Measurements from ENCODE around the gene ALOX15B. TPM values are rescaled to one million over a fixed set of nuclear protein-coding genes. Genes with fewer than 3 reads are reported as not detected.

The ALOX15B gene, protein sequence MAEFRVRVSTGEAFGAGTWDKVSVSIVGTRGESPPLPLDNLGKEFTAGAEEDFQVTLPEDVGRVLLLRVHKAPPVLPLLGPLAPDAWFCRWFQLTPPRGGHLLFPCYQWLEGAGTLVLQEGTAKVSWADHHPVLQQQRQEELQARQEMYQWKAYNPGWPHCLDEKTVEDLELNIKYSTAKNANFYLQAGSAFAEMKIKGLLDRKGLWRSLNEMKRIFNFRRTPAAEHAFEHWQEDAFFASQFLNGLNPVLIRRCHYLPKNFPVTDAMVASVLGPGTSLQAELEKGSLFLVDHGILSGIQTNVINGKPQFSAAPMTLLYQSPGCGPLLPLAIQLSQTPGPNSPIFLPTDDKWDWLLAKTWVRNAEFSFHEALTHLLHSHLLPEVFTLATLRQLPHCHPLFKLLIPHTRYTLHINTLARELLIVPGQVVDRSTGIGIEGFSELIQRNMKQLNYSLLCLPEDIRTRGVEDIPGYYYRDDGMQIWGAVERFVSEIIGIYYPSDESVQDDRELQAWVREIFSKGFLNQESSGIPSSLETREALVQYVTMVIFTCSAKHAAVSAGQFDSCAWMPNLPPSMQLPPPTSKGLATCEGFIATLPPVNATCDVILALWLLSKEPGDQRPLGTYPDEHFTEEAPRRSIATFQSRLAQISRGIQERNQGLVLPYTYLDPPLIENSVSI
- under 1 TPM in 3 of 5 donors, not detected in 2; 0.10 to 0.20 (median 0.13) TPM for total RNA-seq
- total RNA-seq (2013): not detected
- total RNA-seq: 0 to 0.56 (median 0) reads per million in 29 experiments

DNA sequence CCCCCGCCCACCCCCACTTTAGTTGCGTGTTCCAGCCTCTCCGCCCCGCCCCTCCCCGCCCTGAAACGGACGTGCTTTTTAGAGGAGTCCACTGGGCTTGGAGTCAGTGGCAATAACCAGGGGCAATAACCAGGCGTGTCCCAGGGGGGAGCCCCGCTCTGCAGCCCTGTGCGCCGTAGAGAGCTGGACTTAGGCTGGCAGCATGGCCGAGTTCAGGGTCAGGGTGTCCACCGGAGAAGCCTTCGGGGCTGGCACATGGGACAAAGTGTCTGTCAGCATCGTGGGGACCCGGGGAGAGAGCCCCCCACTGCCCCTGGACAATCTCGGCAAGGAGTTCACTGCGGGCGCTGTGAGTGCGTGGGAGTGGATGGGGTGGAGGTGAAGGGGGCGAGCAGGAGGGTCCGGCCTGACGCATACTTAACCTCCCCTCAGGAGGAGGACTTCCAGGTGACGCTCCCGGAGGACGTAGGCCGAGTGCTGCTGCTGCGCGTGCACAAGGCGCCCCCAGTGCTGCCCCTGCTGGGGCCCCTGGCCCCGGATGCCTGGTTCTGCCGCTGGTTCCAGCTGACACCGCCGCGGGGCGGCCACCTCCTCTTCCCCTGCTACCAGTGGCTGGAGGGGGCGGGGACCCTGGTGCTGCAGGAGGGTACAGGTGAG lies at the start of gene ALOX15B:
Gene ALOX15B, plus strand, starts transcription at position 106 of the 657 bp plus-strand sequence. Its CDS starts 97 bp downstream, at position 203.
- Mint-ChIP-seq H3K36me3 (no peaks in the 10 kb centered on the region), H3K27ac (no peak within 1 kb of the TSS), H3K4me1 (peaks cover 2 to 9% (median 3%) of the 10 kb centered on the region in 3 donors), H3K9me3 (no peaks in the 10 kb centered on the region), H3K4me3 (peak within 1 kb of the TSS in 1 of 3 donors; percentile 12), H3K27me3 (peaks cover 16 to 32% of the 10 kb centered on the region in 2 donors)
- Histone ChIP-seq H3K4me1 (ENCODE audit: control insufficient read depth in 1 of 2, extremely low read depth in 1 of 2, insufficient read depth in 2 of 2, low read length in 2 of 2) (peaks cover 0 to 5% of the 10 kb centered on the region in 2 experiments), H3K4me3 (ENCODE audit: control insufficient read depth in 1 of 2, extremely low read depth in 1 of 2, low read length in 1 of 2) (peak within 1 kb of the TSS in 1 of 2 donors; percentile 33), H3K27ac (ENCODE audit: low read length) (no peak within 1 kb of the TSS), H3K9me3 (no peaks in the 10 kb centered on the region), H3K36me3 (ENCODE audit: control insufficient read depth in 2 of 2, extremely low read depth in 1 of 2, insufficient read depth in 1 of 2, low read length in 1 of 2) (no peaks in the 10 kb centered on the region), H3K27me3 (replicated peaks in 1 of 2; ENCODE audit: control insufficient read depth in 2 of 2, extremely low read depth in 1 of 2, insufficient read depth in 2 of 2, low read length in 1 of 2) (peaks cover 0 to 44% of the 10 kb centered on the region in 2 experiments)
- 26% methylated on average over 19 of the region's 37 CpGs for WGBS (ENCODE audit: insufficient coverage)
- ChIA-PET POLR2A (no interaction called here), CTCF (no interaction called here)
- ATAC-seq (replicated peaks in 1 of 4) (peak; percentile 26 to 47 (median 32)), DNase-seq (peak in 4 of 35 experiments; percentile 11 to 31 (median 13))

DNA sequence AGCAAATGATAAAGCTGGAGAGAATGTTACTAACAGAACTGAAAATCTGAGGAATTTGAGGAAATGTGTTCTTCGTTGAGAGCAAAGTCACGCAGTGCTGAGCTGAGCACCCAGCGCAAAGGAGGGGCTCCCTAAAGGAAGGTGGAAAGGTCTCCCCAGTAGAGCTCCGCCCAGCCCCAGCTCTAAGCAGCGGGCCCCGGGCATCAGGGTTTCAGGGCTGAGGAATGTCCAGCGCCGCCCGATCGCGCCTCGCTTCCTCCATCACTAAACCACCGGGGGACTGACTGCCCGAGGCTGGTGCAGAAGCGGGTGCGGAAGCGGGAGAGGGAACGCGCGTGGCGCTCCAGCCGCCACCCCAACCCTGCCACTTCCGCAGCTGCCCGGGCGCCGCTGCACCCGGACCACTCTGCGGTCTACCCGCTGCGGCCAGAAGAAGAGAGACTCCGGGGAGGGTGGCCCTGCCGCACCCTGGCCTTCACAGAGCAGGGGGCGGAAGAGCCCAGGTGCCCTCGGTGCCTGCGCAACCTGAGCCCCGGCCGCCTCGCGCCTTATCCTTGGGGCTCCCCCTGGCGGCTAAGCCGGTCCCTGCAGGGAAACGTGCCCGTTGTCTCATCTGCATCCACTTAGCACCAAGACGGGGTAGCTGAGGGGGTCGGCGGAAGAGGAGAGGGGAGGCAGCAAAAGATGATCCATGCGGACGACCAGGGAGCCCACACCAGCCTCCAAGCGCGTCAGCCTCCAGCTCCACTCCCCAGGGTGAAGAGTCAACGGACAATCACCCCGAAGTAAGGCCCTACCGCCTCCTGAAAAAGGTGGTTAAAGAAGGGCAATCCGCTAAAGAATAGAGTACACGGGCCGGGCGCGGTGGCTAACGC lies 48.8 kb upstream of the ALOX15B start:
- H3K9me3 ChIP-seq: no peaks in the 10 kb centered on the region
- CTCF ChIA-PET: interaction anchor here (0.6 to 2.8 kb wide), 27 partner anchors 10 to 247 kb away, joined by 3 to 32 read pairs (median 4); partner anchors contain the start of genes KDM6B (in 1 of the 2), NAA38 (in 1 of the 2) and RNF227 (in 1 of the 2)
- Mint-ChIP-seq H3K4me3 (peak overlapping the region; percentile 75 to 88 (median 78)), H3K36me3 (no peaks in the 10 kb centered on the region), H3K27ac (peak overlapping the region; percentile 90), H3K4me1 (peaks cover 18 to 26% (median 20%) of the 10 kb centered on the region in 3 donors), H3K27me3 (peaks cover 0 to 4% of the 10 kb centered on the region in 2 donors), H3K9me3 (no peaks in the 10 kb centered on the region)
- POLR2A ChIA-PET: interaction anchor here (0.5 to 0.7 kb wide), 3 partner anchors 24 to 128 kb away, joined by 3 to 4 read pairs (median 3); partner anchors contain the start of gene ALOXE3 (in 1 of the 2)
- ATAC-seq (replicated peaks in 1 of 4): peak; percentile 88 to 97 (median 93)
- WGBS (ENCODE audit: insufficient coverage): 3% methylated on average over 37 of the region's 59 CpGs
- peak overlapping the region; percentile 73 for H3K27ac ChIP-seq (ENCODE audit: low read length)
- peaks cover 2 to 15% of the 10 kb centered on the region in 2 experiments for H3K4me1 ChIP-seq (ENCODE audit: control insufficient read depth in 1 of 2, extremely low read depth in 1 of 2, insufficient read depth in 2 of 2, low read length in 2 of 2)
- DNase-seq: peak; percentile 71 to 98 (median 89)
- H3K4me3 ChIP-seq (ENCODE audit: control insufficient read depth in 1 of 2, extremely low read depth in 1 of 2, low read length in 1 of 2): peak overlapping the region; percentile 49 to 55
- no peaks in the 10 kb centered on the region for H3K36me3 ChIP-seq (ENCODE audit: control insufficient read depth in 2 of 2, extremely low read depth in 1 of 2, insufficient read depth in 1 of 2, low read length in 1 of 2)
- peaks cover 0 to 7% of the 10 kb centered on the region in 2 experiments for H3K27me3 ChIP-seq (replicated peaks in 1 of 2; ENCODE audit: control insufficient read depth in 2 of 2, extremely low read depth in 1 of 2, insufficient read depth in 2 of 2, low read length in 1 of 2)

DNA sequence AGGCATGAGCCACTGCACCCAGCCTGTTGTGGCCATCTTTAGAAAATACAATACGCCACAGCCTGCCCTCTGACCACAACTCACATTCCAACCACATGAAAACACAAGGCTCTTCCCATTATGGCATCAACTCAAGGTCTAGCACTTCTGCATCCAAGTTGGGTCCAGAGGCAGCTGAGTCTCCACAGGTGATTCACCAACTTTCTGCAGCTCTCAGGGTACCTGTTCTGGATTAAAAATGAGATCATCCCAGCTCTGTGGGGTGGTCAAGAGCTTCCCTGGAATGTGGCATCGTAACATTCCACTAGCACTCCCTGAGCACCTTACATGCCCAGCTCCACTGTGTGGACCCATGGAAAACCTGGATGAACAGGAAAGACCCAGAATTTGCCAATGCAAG lies 46.3 kb upstream of the ALOX15B start:
- Histone ChIP-seq H3K27me3 (replicated peaks in 1 of 2; ENCODE audit: control insufficient read depth in 2 of 2, extremely low read depth in 1 of 2, insufficient read depth in 2 of 2, low read length in 1 of 2) (peaks cover 0 to 8% of the 10 kb centered on the region in 2 experiments), H3K36me3 (ENCODE audit: control insufficient read depth in 2 of 2, extremely low read depth in 1 of 2, insufficient read depth in 1 of 2, low read length in 1 of 2) (no peaks in the 10 kb centered on the region), H3K27ac (ENCODE audit: low read length) (no peak overlapping the region), H3K9me3 (no peaks in the 10 kb centered on the region), H3K4me1 (ENCODE audit: control insufficient read depth in 1 of 2, extremely low read depth in 1 of 2, insufficient read depth in 2 of 2, low read length in 2 of 2) (peaks cover 2 to 18% of the 10 kb centered on the region in 2 experiments), H3K4me3 (ENCODE audit: control insufficient read depth in 1 of 2, extremely low read depth in 1 of 2, low read length in 1 of 2) (no peak overlapping the region)
- DNase-seq (no peak), ATAC-seq (replicated peaks in 1 of 4) (no peak)
- H3K36me3 Mint-ChIP-seq: no peaks in the 10 kb centered on the region
- WGBS (ENCODE audit: insufficient coverage): 95% methylated on average over 2 of the region's 2 CpGs
- peaks cover 20 to 26% (median 25%) of the 10 kb centered on the region in 3 donors for H3K4me1 Mint-ChIP-seq
- no peak overlapping the region for H3K27ac Mint-ChIP-seq
- ChIA-PET CTCF (interaction anchor here (0.6 to 1.2 kb wide), 5 partner anchors 9 to 178 kb away, joined by 3 read pairs; no protein-coding TSS in a partner anchor), POLR2A (no interaction called here)
- no peak overlapping the region for H3K4me3 Mint-ChIP-seq
- H3K27me3 Mint-ChIP-seq: peaks cover 0 to 5% of the 10 kb centered on the region in 2 donors
- H3K9me3 Mint-ChIP-seq: no peaks in the 10 kb centered on the region

DNA sequence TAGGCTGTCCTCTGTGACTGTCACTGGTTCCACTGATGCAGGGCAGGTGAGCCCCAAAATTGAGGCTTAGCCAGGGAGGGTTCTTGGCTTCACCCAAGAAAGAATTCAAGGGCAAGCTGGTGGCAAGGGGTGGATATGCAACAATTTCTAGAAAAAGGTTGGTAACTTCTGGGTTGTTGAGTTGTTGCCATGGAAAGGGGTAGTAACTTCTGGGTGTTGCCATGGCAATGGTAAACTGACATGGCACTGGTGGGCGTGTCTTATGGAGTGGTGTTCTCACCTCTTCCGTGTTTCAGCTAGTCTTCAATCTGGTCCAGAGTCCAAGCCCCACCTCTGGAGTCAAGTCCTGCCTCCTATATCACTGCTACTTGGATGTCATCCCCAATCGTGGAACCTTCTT lies 45.9 kb upstream of the ALOX15B start:
- WGBS (ENCODE audit: insufficient coverage): 86% methylated on average over 2 of the region's 3 CpGs
- Mint-ChIP-seq H3K9me3 (no peaks in the 10 kb centered on the region), H3K4me1 (peaks cover 20 to 26% (median 25%) of the 10 kb centered on the region in 3 donors), H3K4me3 (no peak overlapping the region), H3K27ac (no peak overlapping the region), H3K27me3 (peaks cover 0 to 5% of the 10 kb centered on the region in 2 donors), H3K36me3 (no peaks in the 10 kb centered on the region)
- Histone ChIP-seq H3K27ac (ENCODE audit: low read length) (no peak overlapping the region), H3K4me3 (ENCODE audit: control insufficient read depth in 1 of 2, extremely low read depth in 1 of 2, low read length in 1 of 2) (no peak overlapping the region), H3K36me3 (ENCODE audit: control insufficient read depth in 2 of 2, extremely low read depth in 1 of 2, insufficient read depth in 1 of 2, low read length in 1 of 2) (no peaks in the 10 kb centered on the region), H3K27me3 (replicated peaks in 1 of 2; ENCODE audit: control insufficient read depth in 2 of 2, extremely low read depth in 1 of 2, insufficient read depth in 2 of 2, low read length in 1 of 2) (peaks cover 0 to 11% of the 10 kb centered on the region in 2 experiments), H3K4me1 (ENCODE audit: control insufficient read depth in 1 of 2, extremely low read depth in 1 of 2, insufficient read depth in 2 of 2, low read length in 2 of 2) (peaks cover 2 to 18% of the 10 kb centered on the region in 2 experiments), H3K9me3 (no peaks in the 10 kb centered on the region)
- ChIA-PET CTCF (interaction anchor here (0.6 to 1.2 kb wide), 4 partner anchors 9 to 131 kb away, joined by 3 read pairs; no protein-coding TSS in a partner anchor), POLR2A (no interaction called here)
- ATAC-seq (replicated peaks in 1 of 4): no peak
- DNase-seq: peak in 2 of 35 experiments; percentile 15 to 20

DNA sequence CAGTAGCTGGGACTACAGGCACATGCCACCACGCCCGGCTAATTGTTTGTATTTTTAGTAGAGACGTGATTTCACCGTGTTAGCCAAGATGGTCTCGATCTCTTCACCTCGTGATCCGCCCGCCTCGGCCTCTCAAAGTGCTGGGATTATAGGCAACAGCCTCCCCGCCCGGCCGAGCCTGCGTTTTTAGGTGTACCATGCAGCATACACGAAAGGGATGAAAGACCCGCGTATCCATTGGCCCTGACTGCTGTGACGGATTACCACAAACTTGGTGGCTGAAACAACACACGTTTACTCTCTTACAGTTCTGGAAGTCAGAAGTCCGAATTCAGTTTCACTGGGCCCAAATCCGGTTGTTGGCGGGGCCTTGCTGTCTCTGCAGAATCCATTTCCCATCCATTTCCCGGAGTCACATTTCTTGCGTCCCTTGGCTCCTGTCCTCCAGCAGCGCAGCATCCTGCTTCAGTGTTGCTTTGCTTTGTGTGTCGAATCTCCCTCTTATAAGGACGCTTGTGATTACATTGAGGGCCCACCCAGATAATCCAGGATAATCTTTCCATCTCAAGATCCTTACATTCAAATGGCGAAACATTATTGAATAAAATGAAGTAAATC lies 44.8 kb upstream of the ALOX15B start:
- Histone ChIP-seq H3K27me3 (replicated peaks in 1 of 2; ENCODE audit: control insufficient read depth in 2 of 2, extremely low read depth in 1 of 2, insufficient read depth in 2 of 2, low read length in 1 of 2) (peaks cover 0 to 21% of the 10 kb centered on the region in 2 experiments), H3K36me3 (ENCODE audit: control insufficient read depth in 2 of 2, extremely low read depth in 1 of 2, insufficient read depth in 1 of 2, low read length in 1 of 2) (no peaks in the 10 kb centered on the region), H3K4me1 (ENCODE audit: control insufficient read depth in 1 of 2, extremely low read depth in 1 of 2, insufficient read depth in 2 of 2, low read length in 2 of 2) (peaks cover 2 to 17% of the 10 kb centered on the region in 2 experiments), H3K4me3 (ENCODE audit: control insufficient read depth in 1 of 2, extremely low read depth in 1 of 2, low read length in 1 of 2) (no peak overlapping the region), H3K27ac (ENCODE audit: low read length) (no peak overlapping the region), H3K9me3 (no peaks in the 10 kb centered on the region)
- Mint-ChIP-seq H3K4me1 (peaks cover 16 to 22% (median 19%) of the 10 kb centered on the region in 3 donors), H3K27me3 (peaks cover 7 to 12% of the 10 kb centered on the region in 2 donors), H3K36me3 (no peaks in the 10 kb centered on the region), H3K27ac (no peak overlapping the region), H3K9me3 (no peaks in the 10 kb centered on the region), H3K4me3 (no peak overlapping the region)
- ChIA-PET CTCF (no interaction called here), POLR2A (no interaction called here)
- no peak for DNase-seq
- 90% methylated on average over 23 of the region's 27 CpGs for WGBS (ENCODE audit: insufficient coverage)
- ATAC-seq (replicated peaks in 1 of 4): no peak

All from T-cell (primary cell).